ENCODE data around the gene CMC4. TPM values are rescaled to one million over a fixed set of nuclear protein-coding genes. Genes with fewer than 3 reads are reported as not detected.
A peak's percentile ranks its signal among the peaks of the same experiment; 100 is the strongest.

Gene CMC4
- total RNA-seq, 4 donors from 2014 or later = 21.0 to 33.0 (median 23.6) TPM

DNA sequence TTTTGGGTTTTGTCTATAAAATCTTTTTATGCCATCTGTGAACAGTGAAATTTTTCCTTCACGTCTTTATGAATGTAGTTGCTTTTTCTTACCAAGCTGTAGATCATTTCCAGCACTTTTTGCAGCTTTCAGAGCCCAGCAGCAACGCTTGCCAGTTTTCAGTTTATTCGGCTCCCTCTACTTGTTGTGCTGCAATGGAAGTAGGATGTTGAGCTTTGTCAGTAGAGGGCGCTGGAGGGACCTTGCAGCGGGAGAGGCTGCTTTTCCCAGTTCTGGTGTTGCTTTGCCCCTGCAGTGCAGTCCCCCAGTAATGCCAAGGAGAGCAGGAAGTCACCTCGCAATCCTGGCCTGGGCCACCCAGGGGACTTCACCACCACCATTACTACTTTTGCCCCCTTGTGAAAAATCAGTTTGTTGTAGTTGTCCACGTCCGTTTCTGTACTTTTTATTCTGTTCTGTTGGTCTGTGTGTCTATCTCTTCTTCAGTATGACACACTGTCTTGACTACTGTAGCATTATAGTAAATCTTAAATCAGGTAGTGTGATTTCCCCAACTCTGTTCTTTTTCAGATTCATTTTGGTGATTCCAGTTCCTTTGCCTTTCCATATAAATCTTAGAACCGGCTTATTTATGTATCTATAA, 21.8 kb downstream of the CMC4 start:
- no peak for TF ChIP-seq POLR2A (IDR thresholded peaks at IDR 0.05)
- TF ChIP-seq, protein P1, sequence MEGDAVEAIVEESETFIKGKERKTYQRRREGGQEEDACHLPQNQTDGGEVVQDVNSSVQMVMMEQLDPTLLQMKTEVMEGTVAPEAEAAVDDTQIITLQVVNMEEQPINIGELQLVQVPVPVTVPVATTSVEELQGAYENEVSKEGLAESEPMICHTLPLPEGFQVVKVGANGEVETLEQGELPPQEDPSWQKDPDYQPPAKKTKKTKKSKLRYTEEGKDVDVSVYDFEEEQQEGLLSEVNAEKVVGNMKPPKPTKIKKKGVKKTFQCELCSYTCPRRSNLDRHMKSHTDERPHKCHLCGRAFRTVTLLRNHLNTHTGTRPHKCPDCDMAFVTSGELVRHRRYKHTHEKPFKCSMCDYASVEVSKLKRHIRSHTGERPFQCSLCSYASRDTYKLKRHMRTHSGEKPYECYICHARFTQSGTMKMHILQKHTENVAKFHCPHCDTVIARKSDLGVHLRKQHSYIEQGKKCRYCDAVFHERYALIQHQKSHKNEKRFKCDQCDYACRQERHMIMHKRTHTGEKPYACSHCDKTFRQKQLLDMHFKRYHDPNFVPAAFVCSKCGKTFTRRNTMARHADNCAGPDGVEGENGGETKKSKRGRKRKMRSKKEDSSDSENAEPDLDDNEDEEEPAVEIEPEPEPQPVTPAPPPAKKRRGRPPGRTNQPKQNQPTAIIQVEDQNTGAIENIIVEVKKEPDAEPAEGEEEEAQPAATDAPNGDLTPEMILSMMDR (IDR thresholded peaks at IDR 0.05) = peak in 3 of 4 experiments; percentile 25 to 62 (median 36)
- Histone ChIP-seq H3K36me3 (peaks cover 0 to 33% of the 10 kb centered on the region in 2 donors), H3K27ac (peak overlapping the region in 1 of 4 donors; percentile 11), H3K4me3 (no peak overlapping the region), H3K4me1 (peaks cover 0 to under 1% (median 0%) of the 10 kb centered on the region in 3 donors), H3K9me3 (no peaks in the 10 kb centered on the region), H3K27me3 (no peaks in the 10 kb centered on the region)
- peak; percentile 67 for ATAC-seq
- WGBS, 2 donors (ENCODE audit: low coverage in 1 of 2) = 33 to 80% methylated on average over 1 to 5 of the region's 9 CpGs

GRCh38 chrX:155046811-155047528, 24.0 kb downstream of the CMC4 start:
- Histone ChIP-seq H3K27me3 (no peaks in the 10 kb centered on the region), H3K4me3 (no peak overlapping the region), H3K36me3 (peaks cover 0 to 22% of the 10 kb centered on the region in 2 donors), H3K4me1 (peaks cover 0 to 9% (median 0%) of the 10 kb centered on the region in 3 donors), H3K9me3 (no peaks in the 10 kb centered on the region), H3K27ac (no peak overlapping the region)
- WGBS, 2 donors (ENCODE audit: low coverage in 1 of 2) = 61 to 91% methylated on average over 3 to 5 of the region's 5 CpGs
- ATAC-seq = no peak
- TF ChIP-seq POLR2A (IDR thresholded peaks at IDR 0.05) (no peak), EP300 (IDR thresholded peaks at IDR 0.05) (no peak), POLR2AphosphoS5 (IDR thresholded peaks at IDR 0.05) (no peak)
- TF ChIP-seq, protein P1 (IDR thresholded peaks at IDR 0.05) = no peak

GRCh38 chrX:155046129-155046810, 24.7 kb downstream of the CMC4 start:
- Histone ChIP-seq H3K4me3 (no peak overlapping the region), H3K27ac (no peak overlapping the region), H3K4me1 (peaks cover 0 to 9% (median 0%) of the 10 kb centered on the region in 3 donors), H3K9me3 (no peaks in the 10 kb centered on the region), H3K27me3 (no peaks in the 10 kb centered on the region), H3K36me3 (peaks cover 0 to 15% of the 10 kb centered on the region in 2 donors)
- TF ChIP-seq, protein P1 (IDR thresholded peaks at IDR 0.05) = no peak
- TF ChIP-seq POLR2A (IDR thresholded peaks at IDR 0.05) (no peak), POLR2AphosphoS5 (IDR thresholded peaks at IDR 0.05) (no peak), EP300 (IDR thresholded peaks at IDR 0.05) (no peak)
- ATAC-seq = no peak
- WGBS, 2 donors (ENCODE audit: low coverage in 1 of 2) = 24 to 88% methylated on average over 2 to 6 of the region's 6 CpGs

GRCh38 chrX:155035688-155036087, 35.2 kb downstream of the CMC4 start:
- WGBS, 2 donors (ENCODE audit: low coverage in 1 of 2) = 92 to 96% methylated on average over 4 of the region's 4 CpGs
- no peak for ATAC-seq
- Histone ChIP-seq H3K27ac (no peak overlapping the region), H3K36me3 (peaks cover 0 to 26% of the 10 kb centered on the region in 2 donors), H3K9me3 (no peaks in the 10 kb centered on the region), H3K27me3 (no peaks in the 10 kb centered on the region), H3K4me1 (peaks cover 0 to 5% (median 0%) of the 10 kb centered on the region in 3 donors), H3K4me3 (no peak overlapping the region)
- no peak for TF ChIP-seq POLR2A (IDR thresholded peaks at IDR 0.05)
- TF ChIP-seq EP300 (IDR thresholded peaks at IDR 0.05) = no peak
- no peak for TF ChIP-seq POLR2AphosphoS5 (IDR thresholded peaks at IDR 0.05)
- TF ChIP-seq, protein P1 (IDR thresholded peaks at IDR 0.05) = no peak
